ENCODE data around the gene CEP112. TPM values are rescaled to one million over a fixed set of nuclear protein-coding genes. Genes with fewer than 3 reads are reported as not detected.
"Not testable (repeated sequence)": the region's sequence is repeated elsewhere in the genome, so short reads cannot be mapped to it uniquely, and the experiment has no call there.

CEP112 gene
- total and polyA plus RNA-seq, 8 donors: 8.4 to 11.4 (median 9.8) TPM

DNA sequence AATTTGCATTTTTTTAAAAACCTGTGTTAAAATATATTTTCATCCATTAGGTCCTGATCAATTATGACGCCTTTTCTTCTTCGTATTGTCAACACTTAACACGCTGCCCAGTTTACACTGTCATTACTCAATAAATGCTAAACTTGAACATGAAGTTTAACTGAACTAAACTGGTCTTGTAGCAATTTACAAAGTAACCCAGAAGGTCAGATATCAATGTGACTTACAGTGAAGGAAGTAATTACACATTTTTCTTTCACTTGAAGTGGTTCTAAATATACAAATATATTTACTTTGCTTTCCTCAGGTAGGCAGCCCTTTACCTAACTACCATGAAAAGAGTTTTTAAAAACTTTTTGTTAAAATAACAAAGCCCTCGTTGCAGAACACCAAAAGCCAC, 374.0 kb downstream of the CEP112 start:
- no peak overlapping the region for H3K27ac ChIP-seq
- H3K4me3 ChIP-seq: no peak overlapping the region
- no peak for ATAC-seq
- WGBS, 2 donors: 64 to 73% methylated on average over 4 of the region's 4 CpGs
- DNase-seq: no peak
- TF ChIP-seq, protein P1, sequence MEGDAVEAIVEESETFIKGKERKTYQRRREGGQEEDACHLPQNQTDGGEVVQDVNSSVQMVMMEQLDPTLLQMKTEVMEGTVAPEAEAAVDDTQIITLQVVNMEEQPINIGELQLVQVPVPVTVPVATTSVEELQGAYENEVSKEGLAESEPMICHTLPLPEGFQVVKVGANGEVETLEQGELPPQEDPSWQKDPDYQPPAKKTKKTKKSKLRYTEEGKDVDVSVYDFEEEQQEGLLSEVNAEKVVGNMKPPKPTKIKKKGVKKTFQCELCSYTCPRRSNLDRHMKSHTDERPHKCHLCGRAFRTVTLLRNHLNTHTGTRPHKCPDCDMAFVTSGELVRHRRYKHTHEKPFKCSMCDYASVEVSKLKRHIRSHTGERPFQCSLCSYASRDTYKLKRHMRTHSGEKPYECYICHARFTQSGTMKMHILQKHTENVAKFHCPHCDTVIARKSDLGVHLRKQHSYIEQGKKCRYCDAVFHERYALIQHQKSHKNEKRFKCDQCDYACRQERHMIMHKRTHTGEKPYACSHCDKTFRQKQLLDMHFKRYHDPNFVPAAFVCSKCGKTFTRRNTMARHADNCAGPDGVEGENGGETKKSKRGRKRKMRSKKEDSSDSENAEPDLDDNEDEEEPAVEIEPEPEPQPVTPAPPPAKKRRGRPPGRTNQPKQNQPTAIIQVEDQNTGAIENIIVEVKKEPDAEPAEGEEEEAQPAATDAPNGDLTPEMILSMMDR (IDR thresholded peaks at IDR 0.05): no peak
- H3K27me3 ChIP-seq: no peaks in the 10 kb centered on the region
- H3K9me3 ChIP-seq: no peaks in the 10 kb centered on the region
- no peaks in the 10 kb centered on the region for H3K4me1 ChIP-seq
- intact Hi-C loops (cut with DNase I): no loop called here
- FAIRE-seq: no peak
- no peaks in the 10 kb centered on the region for H3K36me3 ChIP-seq

DNA sequence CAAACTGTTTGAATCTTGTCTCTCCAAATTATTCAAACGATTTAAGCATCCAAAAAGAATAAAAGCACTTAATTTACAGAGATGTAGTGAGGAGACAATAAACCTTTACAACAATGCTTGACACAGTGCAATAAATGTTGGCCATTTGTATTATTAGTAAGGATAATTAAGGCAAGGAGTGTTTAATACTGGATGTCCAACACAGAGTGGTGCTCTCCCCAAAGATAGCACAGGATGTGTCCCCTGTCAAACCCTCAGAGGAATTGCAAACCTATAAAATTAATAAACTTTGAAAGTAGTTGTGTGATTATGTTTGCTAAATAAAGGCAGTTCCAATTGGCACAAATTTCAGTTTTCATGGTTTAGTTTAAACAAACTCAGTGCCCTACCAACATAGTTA, 377.5 kb downstream of the CEP112 start:
- WGBS, 2 donors: 81 to 85% methylated on average over 1 of the region's 1 CpG
- no peak overlapping the region for H3K4me3 ChIP-seq
- intact Hi-C loops (cut with DNase I): no loop called here
- no peak for DNase-seq
- TF ChIP-seq, protein P1 (IDR thresholded peaks at IDR 0.05): no peak
- no peak for ATAC-seq
- no peaks in the 10 kb centered on the region for H3K27me3 ChIP-seq
- H3K9me3 ChIP-seq: no peaks in the 10 kb centered on the region
- FAIRE-seq: no peak
- no peak overlapping the region for H3K27ac ChIP-seq
- H3K36me3 ChIP-seq: no peaks in the 10 kb centered on the region
- H3K4me1 ChIP-seq: no peaks in the 10 kb centered on the region

DNA sequence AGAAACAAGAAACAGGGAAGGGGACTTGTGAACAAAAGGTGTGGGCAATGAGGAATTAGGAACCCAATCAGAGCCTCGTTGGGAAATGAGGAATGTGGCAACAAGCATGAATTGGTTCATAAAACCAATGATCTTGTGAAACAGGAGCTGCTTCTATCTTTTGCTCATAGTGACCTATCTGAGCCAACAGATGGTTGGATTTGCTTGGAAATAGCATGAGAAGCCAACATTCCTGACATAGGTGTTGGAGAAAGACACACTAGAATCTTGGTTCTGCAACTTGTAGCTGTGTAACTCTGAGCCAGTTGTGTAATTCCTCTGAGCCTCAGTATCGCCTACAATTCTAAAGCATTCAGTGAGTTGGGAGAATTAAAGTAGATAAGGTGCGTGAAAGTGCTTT, 378.6 kb downstream of the CEP112 start:
- H3K4me3 ChIP-seq: no peak overlapping the region
- no peak for ATAC-seq
- 75 to 90% methylated on average over 3 of the region's 3 CpGs for WGBS, 2 donors

DNA sequence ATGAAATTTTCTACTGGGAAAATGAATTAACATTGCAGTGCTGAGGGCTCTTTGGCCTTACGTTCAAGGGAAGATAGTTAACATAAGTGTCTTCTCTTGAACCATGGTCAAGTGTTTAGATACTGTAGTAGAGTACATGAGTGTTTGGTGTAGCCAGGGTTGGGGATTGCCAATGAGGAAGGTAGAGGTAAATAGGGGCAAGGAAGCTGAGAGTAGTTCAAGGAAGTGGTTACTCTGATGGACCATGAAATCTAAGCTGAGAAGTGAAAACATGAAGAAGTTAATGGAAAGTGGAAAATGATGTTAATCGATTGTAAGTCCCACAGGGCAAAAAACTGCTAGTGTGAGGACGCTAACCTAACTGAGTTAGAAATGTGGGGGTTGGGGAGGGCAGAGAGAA, 380.9 kb downstream of the CEP112 start:
- no peak overlapping the region for H3K27ac ChIP-seq
- intact Hi-C loops (cut with DNase I): no loop called here
- TF ChIP-seq, protein P1 (IDR thresholded peaks at IDR 0.05): no peak
- no peaks in the 10 kb centered on the region for H3K27me3 ChIP-seq
- FAIRE-seq (no peak), DNase-seq (no peak), ATAC-seq (no peak)
- WGBS, 2 donors: 61 to 65% methylated on average over 3 of the region's 3 CpGs
- no peak overlapping the region for H3K4me3 ChIP-seq
- no peaks in the 10 kb centered on the region for H3K9me3 ChIP-seq
- no peaks in the 10 kb centered on the region for H3K4me1 ChIP-seq
- no peaks in the 10 kb centered on the region for H3K36me3 ChIP-seq

More for the DNA sequence above, 378.6 kb downstream of the CEP112 start:
- intact Hi-C loops (cut with DNase I): no loop called here
- H3K4me1 ChIP-seq: no peaks in the 10 kb centered on the region
- TF ChIP-seq, protein P1 (IDR thresholded peaks at IDR 0.05): no peak
- no peak for FAIRE-seq
- no peaks in the 10 kb centered on the region for H3K9me3 ChIP-seq
- no peak for DNase-seq
- H3K27me3 ChIP-seq: no peaks in the 10 kb centered on the region
- H3K36me3 ChIP-seq: no peaks in the 10 kb centered on the region
- no peak overlapping the region for H3K27ac ChIP-seq

DNA sequence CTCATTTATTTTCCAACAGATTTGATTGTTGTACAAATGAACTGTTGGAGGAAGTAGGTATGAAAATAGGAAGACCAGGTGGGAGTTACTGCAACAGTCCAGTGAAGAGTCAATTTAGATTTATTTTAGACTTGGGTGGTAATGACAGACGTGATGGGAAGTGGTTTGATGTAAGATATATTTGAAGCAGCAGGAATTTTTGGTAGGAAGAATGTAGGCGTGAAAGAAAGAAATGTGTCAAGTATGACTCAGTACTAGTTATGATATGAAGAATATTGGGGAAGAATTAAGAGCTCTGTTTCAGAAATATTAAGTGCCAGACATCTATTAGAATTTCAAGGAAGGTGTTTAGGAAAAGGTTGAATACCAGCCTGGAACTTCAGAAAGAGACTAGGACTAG, 382.6 kb downstream of the CEP112 start:
- intact Hi-C loops (cut with DNase I): no loop called here
- ATAC-seq: no peak
- TF ChIP-seq, protein P1 (IDR thresholded peaks at IDR 0.05): no peak
- 84 to 89% methylated on average over 2 of the region's 2 CpGs for WGBS, 2 donors
- no peak overlapping the region for H3K27ac ChIP-seq
- H3K27me3 ChIP-seq: no peaks in the 10 kb centered on the region
- H3K36me3 ChIP-seq: no peaks in the 10 kb centered on the region
- no peak for DNase-seq
- no peak for FAIRE-seq
- H3K9me3 ChIP-seq: no peaks in the 10 kb centered on the region
- no peaks in the 10 kb centered on the region for H3K4me1 ChIP-seq
- no peak overlapping the region for H3K4me3 ChIP-seq

DNA sequence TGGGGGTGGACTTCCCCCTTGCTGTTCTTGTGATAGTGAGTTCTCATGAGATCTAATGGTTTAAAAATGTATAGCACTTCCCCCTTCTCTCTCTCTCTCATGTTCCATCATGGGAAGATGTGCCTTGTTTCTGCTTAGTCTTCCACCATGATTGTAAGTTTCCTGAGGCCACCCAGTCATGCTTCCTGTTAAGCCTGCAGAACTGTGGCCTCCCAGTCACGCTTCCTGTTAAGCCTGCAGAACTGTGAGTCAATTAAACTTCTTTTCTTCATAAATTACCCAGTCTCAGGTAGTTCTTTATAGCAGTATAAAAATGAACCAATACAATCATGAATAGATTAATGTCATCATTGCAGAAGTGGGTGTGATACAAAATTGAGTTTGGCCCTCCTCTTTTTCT, 383.4 kb downstream of the CEP112 start:
- H3K4me1 ChIP-seq; intact Hi-C loops (cut with DNase I); FAIRE-seq; H3K9me3 ChIP-seq; H3K27me3 ChIP-seq; H3K4me3 ChIP-seq; H3K27ac ChIP-seq; DNase-seq; H3K36me3 ChIP-seq; ATAC-seq: not testable (repeated sequence)
- 96 to 100% methylated on average over 1 of the region's 1 CpG for WGBS, 2 donors
